Hepatocyte (in vitro differentiated cells): Measurements from ENCODE around the gene PTPRN2. TPM values are rescaled to one million over a fixed set of nuclear protein-coding genes. Genes with fewer than 3 reads are reported as not detected.

ENCODE experiments used
- DNase-seq: peaks from one replicate; pipeline ENCODE4 v3.0.0-alpha.2; 2016; ENCODE audit warnings: low spot score
- H2AFZ ChIP-seq: fragments of 200-600 bp; sonication (generic); 2 replicates; pipeline ENCODE4 v1.6.0; 2016; ENCODE audit warnings: antibody characterized with exemption, mild to moderate bottlenecking
- H3K27ac ChIP-seq: fragments of 200-600 bp; sonication (generic); 2 replicates; pipeline ENCODE4 v1.5.1; 2016; ENCODE audit warnings: mild to moderate bottlenecking
- H3K27me3 ChIP-seq: fragments of 200-600 bp; sonication (generic); 2 replicates; pipeline ENCODE4 v1.6.1; 2016
- H3K36me3 ChIP-seq: fragments of 200-600 bp; sonication (generic); replicated peaks from 2 replicates; pipeline ENCODE4 v1.5.1; 2016; ENCODE audit warnings: low read depth; ENCODE audit not compliant: insufficient read depth
- H3K4me1 ChIP-seq: fragments of 200-600 bp; sonication (generic); 2 replicates; pipeline ENCODE4 v1.5.1; 2016; ENCODE audit warnings: mild to moderate bottlenecking, moderate library complexity; ENCODE audit not compliant: insufficient read depth
- H3K4me2 ChIP-seq: fragments of 200-600 bp; sonication (generic); 2 replicates; pipeline ENCODE4 v1.6.0; 2016
- H3K4me3 ChIP-seq: fragments of 200-600 bp; sonication (generic); 2 replicates; pipeline ENCODE4 v1.5.1; 2016; ENCODE audit warnings: mild to moderate bottlenecking
- H3K79me2 ChIP-seq: fragments of 200-600 bp; sonication (generic); 2 replicates; pipeline ENCODE4 v1.6.0; 2017; ENCODE audit warnings: mild to moderate bottlenecking
- H3K9me2 ChIP-seq: fragments of 200-600 bp; sonication (generic); replicated peaks from 2 replicates; pipeline ENCODE4 v1.6.0; 2017; ENCODE audit warnings: mild to moderate bottlenecking; ENCODE audit not compliant: insufficient read depth
- H3K9me3 ChIP-seq: fragments of 200-600 bp; sonication (generic); 2 replicates; pipeline ENCODE4 v1.5.1; 2016; ENCODE audit warnings: low read depth, mild to moderate bottlenecking
- H4K20me1 ChIP-seq: fragments of 200-600 bp; sonication (generic); 2 replicates; pipeline ENCODE4 v1.6.0; 2016; ENCODE audit warnings: mild to moderate bottlenecking; ENCODE audit not compliant: insufficient read depth, poor library complexity, severe bottlenecking
- EZH2 ChIP-seq: fragments of 200-600 bp; sonication (generic); IDR thresholded peaks from 2 replicates; pipeline ENCODE4 v1.6.1; 2016; ENCODE audit warnings: antibody characterized with exemption, mild to moderate bottlenecking, borderline replicate concordance
- EZH2phosphoT487 ChIP-seq: fragments of 200-600 bp; sonication (generic); IDR thresholded peaks from one replicate; pipeline ENCODE4 v1.6.1; 2018; ENCODE audit warnings: antibody characterized with exemption, mild to moderate bottlenecking, low read depth, moderate library complexity; ENCODE audit not compliant: unreplicated experiment, severe bottlenecking
- WGBS: methylation state at CpG from one replicate; pipeline ENCODE4 v1.1.6; 2016; ENCODE audit warnings: low lambda C conversion rate; ENCODE audit errors: missing lambda C conversion rate; 5-methylcytosine and 5-hydroxymethylcytosine counted together
- polyA plus RNA-seq: library from polyadenylated mRNA; unstranded; fragments of >200 nt; fragmentation: Nextera tagmentation; extraction: Ambion mirVana; gene quantifications from 2 replicates; pipeline ENCODE4 v1.2.1, GENCODE V29; 2016
- total RNA-seq: library from RNA; depleted of rRNA; stranded (reverse); fragments of >200 nt; gene quantifications from 2 replicates; pipeline ENCODE4 v1.2.3, GENCODE V29; 2014
- TF ChIP-seq, protein P1 (sequence below): fragments of 200-600 bp; sonication (generic); IDR thresholded peaks from 2 replicates; pipeline ENCODE4 v1.5.1; 2016; ENCODE audit warnings: antibody characterized with exemption, mild to moderate bottlenecking; ENCODE audit not compliant: poor library complexity

The PTPRN2 gene
- total and polyA plus RNA-seq, 2 experiments from 2014 or later: 2.1 to 3.3 TPM

DNA sequence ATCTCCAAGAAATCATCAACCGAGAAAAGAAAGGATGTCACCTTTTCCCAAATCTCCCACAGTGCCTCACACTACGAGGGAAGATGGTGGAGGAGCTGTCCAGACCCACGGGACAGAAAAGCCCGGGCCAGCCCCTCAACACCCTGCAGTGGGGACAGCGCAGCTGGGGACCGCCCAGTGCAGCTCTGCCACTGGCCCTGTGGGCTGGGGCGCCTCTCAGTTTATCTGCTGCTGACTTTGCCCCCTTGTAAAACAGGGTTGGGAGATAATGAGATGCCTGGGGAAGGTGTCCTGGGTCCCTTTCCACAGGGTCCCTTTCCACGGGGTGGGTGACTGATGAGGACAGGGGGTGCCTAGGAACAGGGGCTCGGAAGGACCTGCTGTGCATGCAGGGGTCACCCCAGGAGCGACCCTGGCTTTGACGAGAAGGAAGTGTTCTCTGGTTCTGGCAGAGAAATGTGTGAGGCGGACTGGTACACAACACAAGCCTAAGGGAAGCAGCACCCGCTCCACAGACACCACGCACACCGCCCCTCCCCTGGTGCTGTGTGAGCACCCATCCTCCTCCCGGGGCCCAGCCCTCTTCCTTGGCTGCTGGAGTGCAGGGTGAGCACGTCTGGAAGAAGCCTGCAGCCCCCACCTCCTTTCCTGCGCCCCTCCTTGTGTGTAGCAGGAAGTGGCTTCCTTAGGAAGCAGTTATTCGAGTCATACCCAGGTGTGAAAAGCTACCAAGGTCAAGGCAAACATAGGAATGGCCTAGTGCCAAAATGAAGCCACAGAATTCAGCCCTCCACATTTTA, 911.0 kb downstream of the PTPRN2 start:
- no peak for DNase-seq
- Histone ChIP-seq H2AFZ (no peak overlapping the region), H3K27ac (no peak overlapping the region), H3K4me2 (no peak overlapping the region), H3K4me1 (no peaks in the 10 kb centered on the region), H3K4me3 (no peak overlapping the region), H3K9me3 (no peaks in the 10 kb centered on the region), H3K79me2 (no peaks in the 10 kb centered on the region), H3K9me2 (no peaks in the 10 kb centered on the region), H3K36me3 (no peaks in the 10 kb centered on the region), H3K27me3 (peaks cover 66% of the 10 kb centered on the region), H4K20me1 (no peaks in the 10 kb centered on the region)
- 75% methylated on average over 19 of the region's 19 CpGs for WGBS
- TF ChIP-seq EZH2: no peak
- TF ChIP-seq, protein P1, sequence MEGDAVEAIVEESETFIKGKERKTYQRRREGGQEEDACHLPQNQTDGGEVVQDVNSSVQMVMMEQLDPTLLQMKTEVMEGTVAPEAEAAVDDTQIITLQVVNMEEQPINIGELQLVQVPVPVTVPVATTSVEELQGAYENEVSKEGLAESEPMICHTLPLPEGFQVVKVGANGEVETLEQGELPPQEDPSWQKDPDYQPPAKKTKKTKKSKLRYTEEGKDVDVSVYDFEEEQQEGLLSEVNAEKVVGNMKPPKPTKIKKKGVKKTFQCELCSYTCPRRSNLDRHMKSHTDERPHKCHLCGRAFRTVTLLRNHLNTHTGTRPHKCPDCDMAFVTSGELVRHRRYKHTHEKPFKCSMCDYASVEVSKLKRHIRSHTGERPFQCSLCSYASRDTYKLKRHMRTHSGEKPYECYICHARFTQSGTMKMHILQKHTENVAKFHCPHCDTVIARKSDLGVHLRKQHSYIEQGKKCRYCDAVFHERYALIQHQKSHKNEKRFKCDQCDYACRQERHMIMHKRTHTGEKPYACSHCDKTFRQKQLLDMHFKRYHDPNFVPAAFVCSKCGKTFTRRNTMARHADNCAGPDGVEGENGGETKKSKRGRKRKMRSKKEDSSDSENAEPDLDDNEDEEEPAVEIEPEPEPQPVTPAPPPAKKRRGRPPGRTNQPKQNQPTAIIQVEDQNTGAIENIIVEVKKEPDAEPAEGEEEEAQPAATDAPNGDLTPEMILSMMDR: no peak
- TF ChIP-seq EZH2phosphoT487: no peak

DNA sequence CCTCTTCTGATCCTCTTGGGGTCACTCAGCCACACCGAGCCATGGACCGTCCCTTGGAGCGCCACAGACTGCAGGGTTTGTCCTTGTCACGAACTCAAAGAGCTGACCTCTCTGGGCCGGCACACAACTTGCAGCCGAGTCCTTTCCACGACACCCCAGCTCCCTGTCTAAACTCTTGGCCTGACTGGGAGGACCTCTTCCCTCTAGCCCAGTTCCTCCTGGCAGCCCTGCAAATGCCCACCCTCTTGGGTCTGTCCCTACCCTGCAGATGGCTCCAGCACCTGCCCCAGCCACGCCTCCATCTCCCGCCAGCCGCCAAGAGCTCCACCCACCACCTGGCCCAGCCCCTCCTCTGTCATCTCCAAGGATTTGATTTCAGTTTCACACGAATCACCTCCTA, 911.6 kb downstream of the PTPRN2 start:
- H2AFZ ChIP-seq: no peak overlapping the region
- no peak overlapping the region for H3K4me2 ChIP-seq
- no peaks in the 10 kb centered on the region for H3K9me3 ChIP-seq
- H3K4me3 ChIP-seq: no peak overlapping the region
- H3K79me2 ChIP-seq: no peaks in the 10 kb centered on the region
- TF ChIP-seq EZH2phosphoT487 (no peak), EZH2 (no peak)
- TF ChIP-seq, protein P1: no peak
- H3K9me2 ChIP-seq: no peaks in the 10 kb centered on the region
- H3K36me3 ChIP-seq: no peaks in the 10 kb centered on the region
- H3K27me3 ChIP-seq: peaks cover 60% of the 10 kb centered on the region
- no peak overlapping the region for H3K27ac ChIP-seq
- no peaks in the 10 kb centered on the region for H4K20me1 ChIP-seq
- H3K4me1 ChIP-seq: no peaks in the 10 kb centered on the region
- no peak for DNase-seq
- 78% methylated on average over 11 of the region's 11 CpGs for WGBS

DNA sequence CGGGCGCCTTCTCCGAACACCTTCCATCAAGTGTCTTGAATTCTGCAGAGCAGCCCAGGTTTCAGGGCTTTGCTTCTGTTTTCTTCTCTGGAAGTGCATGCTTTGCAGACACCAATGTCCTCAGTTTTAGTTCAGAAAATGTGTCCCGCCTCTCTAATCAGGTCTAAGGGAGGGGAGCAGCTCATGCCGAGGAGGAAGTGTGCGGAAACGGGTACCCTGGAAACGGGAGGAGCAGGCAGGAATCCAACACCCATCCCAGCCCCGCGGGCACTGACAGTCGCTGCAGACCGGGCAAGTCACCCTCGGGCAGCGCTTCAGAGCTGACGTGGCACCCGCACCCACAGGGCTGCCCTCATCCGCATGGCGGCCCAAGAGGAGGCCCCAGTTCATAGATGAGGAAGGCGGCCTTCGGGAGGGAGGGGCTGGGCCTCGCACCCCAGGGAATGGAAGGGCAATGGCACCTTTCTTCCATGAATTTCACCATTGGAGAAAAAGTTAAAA, 912.1 kb downstream of the PTPRN2 start:
- H3K27me3 ChIP-seq: peaks cover 58% of the 10 kb centered on the region
- H3K4me3 ChIP-seq: no peak overlapping the region
- H4K20me1 ChIP-seq: no peaks in the 10 kb centered on the region
- DNase-seq: no peak
- no peaks in the 10 kb centered on the region for H3K4me1 ChIP-seq
- H3K9me2 ChIP-seq: no peaks in the 10 kb centered on the region
- H3K36me3 ChIP-seq: no peaks in the 10 kb centered on the region
- 91% methylated on average over 21 of the region's 21 CpGs for WGBS
- no peaks in the 10 kb centered on the region for H3K79me2 ChIP-seq
- H3K9me3 ChIP-seq: no peaks in the 10 kb centered on the region
- no peak overlapping the region for H3K27ac ChIP-seq
- no peak overlapping the region for H3K4me2 ChIP-seq
- TF ChIP-seq EZH2phosphoT487 (no peak), EZH2 (no peak)
- TF ChIP-seq, protein P1: no peak
- H2AFZ ChIP-seq: no peak overlapping the region
